BE2C (cell line): ENCODE data around the gene AKAP11.

ENCODE experiments used
- DNase-seq: peaks from one replicate; pipeline ENCODE4 v3.0.0-alpha.2; 2020
- H3K27me3 ChIP-seq: fragments of 250-450 bp; sonication (Bioruptor Pico); 2 replicates; pipeline ENCODE4 v1.5.1; 2020; ENCODE audit warnings: mild to moderate bottlenecking
- H3K36me3 ChIP-seq: fragments of 250-450 bp; sonication (Bioruptor Pico); 2 replicates; pipeline ENCODE4 v1.5.1; 2020; ENCODE audit warnings: mild to moderate bottlenecking
- H3K4me1 ChIP-seq: fragments of 250-450 bp; sonication (Bioruptor Pico); 2 replicates; pipeline ENCODE4 v1.5.1; 2020
- H3K4me3 ChIP-seq: 2 replicates; pipeline ENCODE4 v1.5.1; 2011; ENCODE audit warnings: low read depth, low read length
- H3K9me3 ChIP-seq: fragments of 250-450 bp; sonication (Bioruptor Pico); 2 replicates; pipeline ENCODE4 v1.5.1; 2020
- CTCF ChIP-seq: IDR thresholded peaks from 2 replicates; pipeline ENCODE4 v1.5.1; 2012; ENCODE audit warnings: mild to moderate bottlenecking, low read depth, low read length

Gene AKAP11

GRCh38 chr13:42350141-42350540, 78.2 kb downstream of the AKAP11 start:
- TF ChIP-seq CTCF, result no peak
- H3K27me3 ChIP-seq, result no peaks in the 10 kb centered on the region
- DNase-seq, result no peak
- no peaks in the 10 kb centered on the region for H3K9me3 ChIP-seq
- H3K4me1 ChIP-seq, result no peaks in the 10 kb centered on the region
- H3K36me3 ChIP-seq, result no peaks in the 10 kb centered on the region
- H3K4me3 ChIP-seq, result no peak overlapping the region

GRCh38 chr13:42354241-42355091, 82.5 kb downstream of the AKAP11 start:
- no peak overlapping the region for H3K4me3 ChIP-seq

GRCh38 chr13:42355092-42355485, 83.1 kb downstream of the AKAP11 start:
- DNase-seq, result no peak
- TF ChIP-seq CTCF, result no peak
- Histone ChIP-seq H3K4me3 (no peak overlapping the region), H3K27me3 (no peaks in the 10 kb centered on the region), H3K9me3 (no peaks in the 10 kb centered on the region), H3K4me1 (no peaks in the 10 kb centered on the region), H3K36me3 (no peaks in the 10 kb centered on the region)

More at GRCh38 chr13:42354241-42355091, 82.5 kb downstream of the AKAP11 start:
- no peaks in the 10 kb centered on the region for H3K4me1 ChIP-seq
- H3K27me3 ChIP-seq, result no peaks in the 10 kb centered on the region
- no peaks in the 10 kb centered on the region for H3K9me3 ChIP-seq
- no peak for TF ChIP-seq CTCF
- DNase-seq, result no peak
- H3K36me3 ChIP-seq, result no peaks in the 10 kb centered on the region

- no peaks in the 10 kb centered on the region for H3K4me1 ChIP-seq
- DNase-seq, result no peak
- no peaks in the 10 kb centered on the region for H3K27me3 ChIP-seq
- H3K36me3 ChIP-seq, result no peaks in the 10 kb centered on the region
- H3K9me3 ChIP-seq, result no peaks in the 10 kb centered on the region
- no peak for TF ChIP-seq CTCF
- no peak overlapping the region for H3K4me3 ChIP-seq
Observed at GRCh38 chr13:42355491-42356183, 83.7 kb downstream of the AKAP11 start.

GRCh38 chr13:42356184-42356575, 84.2 kb downstream of the AKAP11 start:
- no peaks in the 10 kb centered on the region for H3K4me1 ChIP-seq
- H3K36me3 ChIP-seq, result no peaks in the 10 kb centered on the region
- H3K4me3 ChIP-seq, result no peak overlapping the region
- no peaks in the 10 kb centered on the region for H3K27me3 ChIP-seq
- TF ChIP-seq CTCF, result no peak
- no peak for DNase-seq
- no peaks in the 10 kb centered on the region for H3K9me3 ChIP-seq
